ENCODE data around the gene OASL.

GRCh38 chr12:121065345-121065744 is 26.3 kb upstream of the OASL start:
- TF ChIP-seq POLR2A (IDR thresholded peaks at IDR 0.05) (no peak), POLR2AphosphoS5 (IDR thresholded peaks at IDR 0.05) (no peak)
- TF ChIP-seq, protein P1, sequence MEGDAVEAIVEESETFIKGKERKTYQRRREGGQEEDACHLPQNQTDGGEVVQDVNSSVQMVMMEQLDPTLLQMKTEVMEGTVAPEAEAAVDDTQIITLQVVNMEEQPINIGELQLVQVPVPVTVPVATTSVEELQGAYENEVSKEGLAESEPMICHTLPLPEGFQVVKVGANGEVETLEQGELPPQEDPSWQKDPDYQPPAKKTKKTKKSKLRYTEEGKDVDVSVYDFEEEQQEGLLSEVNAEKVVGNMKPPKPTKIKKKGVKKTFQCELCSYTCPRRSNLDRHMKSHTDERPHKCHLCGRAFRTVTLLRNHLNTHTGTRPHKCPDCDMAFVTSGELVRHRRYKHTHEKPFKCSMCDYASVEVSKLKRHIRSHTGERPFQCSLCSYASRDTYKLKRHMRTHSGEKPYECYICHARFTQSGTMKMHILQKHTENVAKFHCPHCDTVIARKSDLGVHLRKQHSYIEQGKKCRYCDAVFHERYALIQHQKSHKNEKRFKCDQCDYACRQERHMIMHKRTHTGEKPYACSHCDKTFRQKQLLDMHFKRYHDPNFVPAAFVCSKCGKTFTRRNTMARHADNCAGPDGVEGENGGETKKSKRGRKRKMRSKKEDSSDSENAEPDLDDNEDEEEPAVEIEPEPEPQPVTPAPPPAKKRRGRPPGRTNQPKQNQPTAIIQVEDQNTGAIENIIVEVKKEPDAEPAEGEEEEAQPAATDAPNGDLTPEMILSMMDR (IDR thresholded peaks at IDR 0.05) = no peak

Measured in upper lobe of left lung (tissue), 4 donors.